Subcutaneous adipose tissue (tissue), 4 donors: ENCODE measurements around the gene TLR5. TPM values are rescaled to one million over a fixed set of nuclear protein-coding genes. Genes with fewer than 3 reads are reported as not detected.

Source experiments
- CTCF ChIP-seq: fragments of 450-650 bp; IDR thresholded peaks from one replicate; pipeline ENCODE4 v1.5.1; 2016; ENCODE audit warnings: low read depth, mild to moderate bottlenecking, control low read depth, antibody characterized with exemption, moderate library complexity
- total RNA-seq, 4 donors: library from RNA; depleted of rRNA; stranded (reverse); fragments of >200 nt; gene quantifications; one replicate each; pipeline ENCODE4 v1.1.0, GENCODE V29; 2016

The TLR5 gene
- total RNA-seq, 4 donors from 2014 or later, result 6.0 to 15.2 (median 11.0) TPM

- no peak for TF ChIP-seq CTCF
Observed at GRCh38 chr1:223147409-223147808, 4.4 kb upstream of the TLR5 start.

- TF ChIP-seq CTCF, result no peak
Observed at GRCh38 chr1:223146745-223147144, 3.7 kb upstream of the TLR5 start.

- no peak for TF ChIP-seq CTCF
Observed at GRCh38 chr1:223144914-223145313, 1.9 kb upstream of the TLR5 start.

GRCh38 chr1:223144431-223144830 is 1.4 kb upstream of the TLR5 start:
- TF ChIP-seq CTCF, result no peak

- no peak for TF ChIP-seq CTCF
Observed at GRCh38 chr1:223143537-223144248, 645 bp upstream of the TLR5 start.

GRCh38 chr1:223142269-223142668 is 779 bp downstream of the TLR5 start:
- TF ChIP-seq CTCF, result no peak

GRCh38 chr1:223140611-223141405 is 2.2 kb downstream of the TLR5 start:
- TF ChIP-seq CTCF, result no peak
